ENCODE results near the gene CHAF1B. TPM values are rescaled to one million over a fixed set of nuclear protein-coding genes. Genes with fewer than 3 reads are reported as not detected.
"Not testable (repeated sequence)": the region's sequence is repeated elsewhere in the genome, so short reads cannot be mapped to it uniquely, and the experiment has no call there.

CHAF1B gene
- total and polyA plus RNA-seq, 2 experiments from 2014 or later = 1.1 to 1.9 TPM

- H2AFZ ChIP-seq = no peak overlapping the region
- no peak overlapping the region for H3K27ac ChIP-seq
- TF ChIP-seq EZH2phosphoT487 (IDR thresholded peaks at IDR 0.05; ENCODE audit: low read depth, severe bottlenecking, unreplicated experiment) = no peak
- TF ChIP-seq EZH2 (IDR thresholded peaks at IDR 0.05; ENCODE audit: borderline replicate concordance) = no peak
- TF ChIP-seq CTCF (IDR thresholded peaks at IDR 0.05; ENCODE audit: poor library complexity) = no peak
- no peak for DNase-seq (ENCODE audit: low spot score)
- H3K79me2 ChIP-seq = no peaks in the 10 kb centered on the region
- H3K36me3 ChIP-seq (replicated peaks; ENCODE audit: insufficient read depth, low read depth) = no peaks in the 10 kb centered on the region
- H3K4me2 ChIP-seq = no peak overlapping the region
- no peak overlapping the region for H3K4me3 ChIP-seq
- no peaks in the 10 kb centered on the region for H4K20me1 ChIP-seq (ENCODE audit: insufficient read depth, poor library complexity, severe bottlenecking)
- 94% methylated on average over 4 of the region's 4 CpGs for WGBS (ENCODE audit: low lambda C conversion rate, missing lambda C conversion rate)
- no peaks in the 10 kb centered on the region for H3K4me1 ChIP-seq (ENCODE audit: insufficient read depth)
- H3K27me3 ChIP-seq = no peaks in the 10 kb centered on the region
- H3K9me2 ChIP-seq (replicated peaks; ENCODE audit: insufficient read depth) = no peaks in the 10 kb centered on the region
- H3K9me3 ChIP-seq (ENCODE audit: low read depth) = no peaks in the 10 kb centered on the region
Observed at GRCh38 chr21:36396971-36397370, 11.8 kb downstream of the CHAF1B start.

DNA sequence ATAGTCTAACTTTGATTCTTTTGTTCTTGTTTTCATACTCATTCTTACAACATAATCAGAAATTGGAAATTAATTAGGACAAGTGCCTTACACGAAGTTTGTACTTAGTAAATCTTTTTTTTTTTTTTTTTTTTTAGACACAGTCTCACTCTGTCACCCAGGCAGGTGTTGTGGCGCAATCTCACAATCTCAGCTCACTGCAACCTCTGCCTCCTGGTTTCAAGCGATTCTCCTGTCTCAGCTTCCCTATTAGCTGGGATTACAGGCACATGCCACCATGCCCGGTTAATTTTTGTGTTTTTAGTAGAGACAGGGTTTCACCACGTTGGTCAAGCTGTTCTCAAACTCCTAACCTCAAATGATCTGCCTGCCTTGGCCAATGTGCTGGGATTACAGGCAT lies 12.4 kb downstream of the CHAF1B start:
- TF ChIP-seq CTCF (IDR thresholded peaks at IDR 0.05; ENCODE audit: poor library complexity) (no peak), EZH2phosphoT487 (IDR thresholded peaks at IDR 0.05; ENCODE audit: low read depth, severe bottlenecking, unreplicated experiment) (no peak), EZH2 (IDR thresholded peaks at IDR 0.05; ENCODE audit: borderline replicate concordance) (no peak)
- no peaks in the 10 kb centered on the region for H4K20me1 ChIP-seq (ENCODE audit: insufficient read depth, poor library complexity, severe bottlenecking)
- H3K27ac ChIP-seq = no peak overlapping the region
- H2AFZ ChIP-seq = no peak overlapping the region
- H3K36me3 ChIP-seq (replicated peaks; ENCODE audit: insufficient read depth, low read depth) = no peaks in the 10 kb centered on the region
- no peak overlapping the region for H3K4me2 ChIP-seq
- no peaks in the 10 kb centered on the region for H3K27me3 ChIP-seq
- 96% methylated on average over 5 of the region's 5 CpGs for WGBS (ENCODE audit: low lambda C conversion rate, missing lambda C conversion rate)
- H3K79me2 ChIP-seq = no peaks in the 10 kb centered on the region
- H3K9me2 ChIP-seq (replicated peaks; ENCODE audit: insufficient read depth) = no peaks in the 10 kb centered on the region
- H3K4me1 ChIP-seq (ENCODE audit: insufficient read depth) = no peaks in the 10 kb centered on the region
- no peaks in the 10 kb centered on the region for H3K9me3 ChIP-seq (ENCODE audit: low read depth)
- H3K4me3 ChIP-seq = no peak overlapping the region
- no peak for DNase-seq (ENCODE audit: low spot score)

GRCh38 chr21:36399736-36400135 lies 14.5 kb downstream of the CHAF1B start:
- not testable (repeated sequence) for H3K4me3 ChIP-seq; H3K27ac ChIP-seq; H3K4me1 ChIP-seq (ENCODE audit: insufficient read depth); H3K79me2 ChIP-seq; H2AFZ ChIP-seq; H3K4me2 ChIP-seq; H3K9me3 ChIP-seq (ENCODE audit: low read depth); H3K9me2 ChIP-seq (replicated peaks; ENCODE audit: insufficient read depth); H3K27me3 ChIP-seq; H3K36me3 ChIP-seq (replicated peaks; ENCODE audit: insufficient read depth, low read depth); H4K20me1 ChIP-seq (ENCODE audit: insufficient read depth, poor library complexity, severe bottlenecking); DNase-seq (ENCODE audit: low spot score)
- WGBS (ENCODE audit: low lambda C conversion rate, missing lambda C conversion rate) = 98% methylated on average over 9 of the region's 9 CpGs

GRCh38 chr21:36400719-36401118 lies 15.5 kb downstream of the CHAF1B start:
- Histone ChIP-seq H3K27ac (no peak overlapping the region), H3K9me3 (ENCODE audit: low read depth) (no peaks in the 10 kb centered on the region), H3K4me1 (ENCODE audit: insufficient read depth) (no peaks in the 10 kb centered on the region), H2AFZ (no peak overlapping the region), H3K79me2 (no peaks in the 10 kb centered on the region), H3K4me3 (no peak overlapping the region), H3K36me3 (replicated peaks; ENCODE audit: insufficient read depth, low read depth) (no peaks in the 10 kb centered on the region), H3K9me2 (replicated peaks; ENCODE audit: insufficient read depth) (no peaks in the 10 kb centered on the region), H4K20me1 (ENCODE audit: insufficient read depth, poor library complexity, severe bottlenecking) (no peaks in the 10 kb centered on the region), H3K4me2 (no peak overlapping the region), H3K27me3 (no peaks in the 10 kb centered on the region)
- no peak for DNase-seq (ENCODE audit: low spot score)
- WGBS (ENCODE audit: low lambda C conversion rate, missing lambda C conversion rate) = 93% methylated on average over 8 of the region's 8 CpGs
- TF ChIP-seq EZH2phosphoT487 (IDR thresholded peaks at IDR 0.05; ENCODE audit: low read depth, severe bottlenecking, unreplicated experiment) (no peak), CTCF (IDR thresholded peaks at IDR 0.05; ENCODE audit: poor library complexity) (no peak), EZH2 (IDR thresholded peaks at IDR 0.05; ENCODE audit: borderline replicate concordance) (no peak)
